ENCODE measurements around the gene IFI27L1.

DNA sequence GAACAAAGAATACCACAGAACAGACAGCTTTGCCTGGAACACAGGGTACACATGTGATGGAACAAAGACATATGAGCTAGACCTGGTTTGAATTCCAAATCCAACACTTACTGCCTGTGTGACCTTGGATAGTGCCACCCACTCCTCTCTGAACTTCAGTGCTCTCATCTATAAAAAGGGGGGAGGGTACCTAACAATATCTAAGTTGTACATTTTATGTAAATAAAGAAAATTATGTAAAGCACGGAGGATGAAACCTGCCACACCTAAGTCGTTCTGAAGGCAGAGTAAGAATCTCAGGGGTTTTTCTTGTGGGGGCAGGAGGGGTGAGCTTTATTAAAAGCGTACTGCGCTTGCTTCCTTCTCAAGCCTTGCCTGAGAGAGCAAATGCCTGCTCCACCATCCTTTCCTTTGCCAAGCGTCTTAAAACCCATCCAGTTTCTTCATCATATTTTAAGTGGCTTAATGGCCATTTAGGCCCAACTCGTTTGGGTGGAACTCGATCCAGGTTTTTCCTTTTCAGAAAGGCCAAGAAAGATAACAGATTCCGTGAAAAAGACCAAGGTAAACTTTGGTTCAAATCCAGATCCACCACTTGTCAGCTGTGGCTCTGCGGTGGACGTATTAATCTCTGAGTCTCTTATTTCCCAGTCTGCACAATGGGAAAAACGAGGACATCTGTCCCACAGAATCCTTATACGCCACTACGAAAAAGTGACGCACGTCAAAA, 1.1 kb upstream of the IFI27L1 start:
- TF ChIP-seq CTCF (IDR thresholded peaks at IDR 0.05) (no peak), POLR2AphosphoS5 (IDR thresholded peaks at IDR 0.05) (no peak), POLR2A (IDR thresholded peaks at IDR 0.05) (no peak)
